Measurements from ENCODE around the gene PIP5K1C. TPM values are rescaled to one million over a fixed set of nuclear protein-coding genes. Genes with fewer than 3 reads are reported as not detected.

Gene PIP5K1C
- total and polyA plus RNA-seq, 9 donors: 6.0 to 41.7 (median 30.8) TPM

DNA sequence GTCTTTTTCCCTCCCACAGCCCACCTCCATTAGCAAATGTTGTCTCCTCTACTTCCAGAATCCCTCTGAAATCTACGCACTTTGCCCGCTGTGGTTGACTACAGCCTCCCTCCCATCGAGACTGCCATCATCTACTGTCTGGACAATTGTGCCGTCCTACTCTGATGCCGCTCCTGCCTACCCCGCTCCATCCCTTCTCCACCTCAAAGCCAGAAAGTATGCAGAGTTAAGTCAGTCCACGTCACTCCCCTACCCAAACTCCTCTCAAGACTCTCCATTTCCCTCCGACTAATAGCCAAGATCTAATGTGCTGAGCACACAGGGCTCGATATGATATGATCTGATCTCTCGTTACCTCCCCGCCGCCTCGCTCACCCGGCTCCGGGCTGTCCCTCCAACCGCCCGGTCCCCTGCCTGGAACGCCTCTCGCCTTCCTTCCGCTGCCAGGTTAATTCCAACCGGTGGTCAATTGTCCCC is 74.2 kb downstream of the PIP5K1C start:
- no peaks in the 10 kb centered on the region for H3K36me3 ChIP-seq
- peak overlapping the region; percentile 100 for H3K4me3 ChIP-seq
- no peak for TF ChIP-seq CTCF (IDR thresholded peaks at IDR 0.05)
- TF ChIP-seq EP300 (IDR thresholded peaks at IDR 0.05): no peak
- no peak for TF ChIP-seq POLR2A (IDR thresholded peaks at IDR 0.05)
- no peaks in the 10 kb centered on the region for H3K9me3 ChIP-seq
- intact Hi-C loops (cut with DNase I): no loop called here
- H3K4me1 ChIP-seq (ENCODE audit: insufficient read depth): peaks cover 4% of the 10 kb centered on the region
- no peak for DNase-seq
- H3K27ac ChIP-seq: peak overlapping the region; percentile 69 to 96
- 1 to 2% (median 2%) methylated on average over 21 of the region's 21 CpGs for WGBS, 3 donors
- H3K27me3 ChIP-seq: no peaks in the 10 kb centered on the region

GRCh38 chr19:3623716-3624115 is 76.6 kb downstream of the PIP5K1C start:
- DNase-seq: no peak
- H3K36me3 ChIP-seq: no peaks in the 10 kb centered on the region
- TF ChIP-seq EP300 (IDR thresholded peaks at IDR 0.05): no peak
- TF ChIP-seq CTCF (IDR thresholded peaks at IDR 0.05): no peak
- TF ChIP-seq POLR2A (IDR thresholded peaks at IDR 0.05): no peak
- H3K27me3 ChIP-seq: no peaks in the 10 kb centered on the region
- no peaks in the 10 kb centered on the region for H3K9me3 ChIP-seq
- peaks cover 4% of the 10 kb centered on the region for H3K4me1 ChIP-seq (ENCODE audit: insufficient read depth)
- no peak overlapping the region for H3K4me3 ChIP-seq
- no peak overlapping the region for H3K27ac ChIP-seq
- intact Hi-C loops (cut with DNase I): no loop called here
- WGBS, 3 donors: 85 to 91% (median 88%) methylated on average over 34 of the region's 34 CpGs

DNA sequence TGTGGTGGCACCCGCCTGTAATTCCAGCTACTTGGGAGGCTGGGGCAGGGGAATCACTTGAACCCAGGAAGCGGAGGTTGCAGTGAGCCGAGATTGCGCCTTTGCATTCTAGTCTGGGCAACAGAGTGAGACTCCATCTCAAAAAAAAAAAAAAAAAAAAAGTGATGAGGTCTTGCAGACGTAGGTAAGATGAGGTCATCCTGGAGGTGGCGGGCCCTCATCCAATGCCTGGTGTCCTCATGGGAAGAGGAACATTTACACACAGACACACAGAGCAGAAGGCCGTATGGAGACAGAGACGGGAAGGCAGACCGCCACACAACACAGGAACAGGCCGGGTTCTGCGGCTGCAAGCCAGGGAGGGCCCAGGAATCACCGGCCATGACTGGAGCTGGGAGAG is 78.0 kb downstream of the PIP5K1C start:
- H3K27me3 ChIP-seq: no peaks in the 10 kb centered on the region
- intact Hi-C loops (cut with DNase I): no loop called here
- no peaks in the 10 kb centered on the region for H3K36me3 ChIP-seq
- H3K9me3 ChIP-seq: no peaks in the 10 kb centered on the region
- DNase-seq: no peak
- 82 to 88% (median 83%) methylated on average over 12 of the region's 12 CpGs for WGBS, 3 donors
- H3K4me1 ChIP-seq (ENCODE audit: insufficient read depth): peaks cover 4% of the 10 kb centered on the region
- TF ChIP-seq POLR2A (IDR thresholded peaks at IDR 0.05) (no peak), EP300 (IDR thresholded peaks at IDR 0.05) (no peak), CTCF (IDR thresholded peaks at IDR 0.05) (no peak)
- no peak overlapping the region for H3K27ac ChIP-seq
- H3K4me3 ChIP-seq: no peak overlapping the region

- H3K36me3 ChIP-seq: no peaks in the 10 kb centered on the region
- H3K9me3 ChIP-seq: no peaks in the 10 kb centered on the region
- 86 to 92% (median 88%) methylated on average over 15 of the region's 15 CpGs for WGBS, 3 donors
- peaks cover 4% of the 10 kb centered on the region for H3K4me1 ChIP-seq (ENCODE audit: insufficient read depth)
- H3K27ac ChIP-seq: no peak overlapping the region
- H3K27me3 ChIP-seq: no peaks in the 10 kb centered on the region
- intact Hi-C loops (cut with DNase I): no loop called here
- no peak overlapping the region for H3K4me3 ChIP-seq
- no peak for TF ChIP-seq EP300 (IDR thresholded peaks at IDR 0.05)
- DNase-seq: no peak
Observed at GRCh38 chr19:3621689-3622088, 78.6 kb downstream of the PIP5K1C start.

DNA sequence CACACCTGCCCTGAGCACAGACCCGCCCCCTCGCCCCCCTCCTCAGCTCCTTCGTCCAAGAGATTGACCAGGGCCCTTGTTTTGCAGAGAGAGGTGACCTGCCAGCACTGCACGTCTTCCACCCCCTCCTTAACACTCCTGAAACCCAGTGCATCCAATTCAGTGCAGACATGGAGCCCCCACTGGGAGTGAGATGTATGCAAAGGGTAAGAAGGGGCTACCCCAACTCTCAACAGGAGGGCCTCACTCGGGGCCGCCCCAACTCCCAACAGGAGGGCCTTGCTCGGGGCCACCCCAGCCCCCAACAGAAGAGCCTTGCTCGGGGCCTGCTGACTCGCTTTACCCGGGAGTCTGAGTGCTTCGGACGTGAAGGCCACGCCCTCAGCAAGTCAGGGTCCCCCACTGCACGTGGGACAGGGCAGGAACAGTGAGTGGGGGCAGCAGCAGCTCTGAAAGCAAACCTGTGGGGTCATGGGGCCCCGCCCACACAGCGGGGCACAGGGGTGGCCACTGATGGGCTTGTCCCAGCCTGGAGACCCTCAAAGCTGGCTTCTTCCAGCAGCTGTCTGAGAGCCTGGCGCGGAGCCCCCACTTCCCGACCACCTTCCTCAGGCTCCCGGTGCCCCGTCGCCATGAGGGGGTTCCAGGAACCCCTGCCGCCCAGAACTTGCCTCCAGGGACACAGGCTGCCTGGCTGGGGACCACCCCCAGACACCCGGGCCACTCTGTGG is 79.3 kb downstream of the PIP5K1C start:
- peaks cover 3% of the 10 kb centered on the region for H3K4me1 ChIP-seq (ENCODE audit: insufficient read depth)
- no peaks in the 10 kb centered on the region for H3K27me3 ChIP-seq
- intact Hi-C loops (cut with DNase I): no loop called here
- no peaks in the 10 kb centered on the region for H3K9me3 ChIP-seq
- no peak overlapping the region for H3K27ac ChIP-seq
- DNase-seq: peak in 1 of 5 donors; percentile 21
- TF ChIP-seq CTCF (IDR thresholded peaks at IDR 0.05) (no peak), POLR2A (IDR thresholded peaks at IDR 0.05) (no peak), EP300 (IDR thresholded peaks at IDR 0.05) (no peak)
- no peak overlapping the region for H3K4me3 ChIP-seq
- 79 to 83% (median 82%) methylated on average over 23 to 24 of the region's 24 CpGs for WGBS, 3 donors
- no peaks in the 10 kb centered on the region for H3K36me3 ChIP-seq

Data from ovary (tissue), 9 donors.